Activated CD8-positive, alpha-beta T cell treated with anti-CD3 and anti-CD28 coated beads, Interleukin-2, amount 10 ng/mL, durations not matched to agents 7 days and 5 days (primary cell): ENCODE measurements around the gene DDX10. TPM values are rescaled to one million over a fixed set of nuclear protein-coding genes. Genes with fewer than 3 reads are reported as not detected.
A peak's percentile ranks its signal among the peaks of the same experiment; 100 is the strongest.
"Not testable (repeated sequence)": the region's sequence is repeated elsewhere in the genome, so short reads cannot be mapped to it uniquely, and the experiment has no call there.

Experiments used
- ATAC-seq: fragments of 150-1000 bp; cut with Tn5 transposase; one replicate; pipeline ENCODE4 v1.10.0; 2021; ENCODE audit warnings: moderate library complexity
- CTCF ChIA-PET: fragments of 350-600 bp; sonication (Branson Sonifier 250); formaldehyde crosslinking; loops from one replicate; lab custom pipeline; 2021; ENCODE audit warnings: antibody characterized with exemption; lab: Charles Lee
- POLR2A ChIA-PET: fragments of 350-600 bp; sonication (Branson Sonifier 250); formaldehyde crosslinking; loops from one replicate; lab custom pipeline; 2021; ENCODE audit warnings: antibody characterized with exemption; lab: Charles Lee
- DNase-seq: peaks from one replicate; pipeline ENCODE4 v3.0.0-alpha.2; 2020
- H3K27ac Mint-ChIP-seq: one replicate; pipeline ENCODE4 v1.8.0; 2021; ENCODE audit warnings: mild to moderate bottlenecking, mixed read lengths
- H3K27me3 Mint-ChIP-seq: one replicate; pipeline ENCODE4 v1.8.0; 2021; ENCODE audit warnings: low read depth, mixed read lengths
- H3K36me3 Mint-ChIP-seq: one replicate; pipeline ENCODE4 v1.8.0; 2021; ENCODE audit warnings: low read depth, mixed read lengths
- H3K4me1 Mint-ChIP-seq: one replicate; pipeline ENCODE4 v1.8.0; 2021; ENCODE audit warnings: low read depth, mixed read lengths
- H3K4me3 Mint-ChIP-seq: one replicate; pipeline ENCODE4 v1.8.0; 2021; ENCODE audit warnings: mild to moderate bottlenecking, mixed read lengths
- H3K9me3 Mint-ChIP-seq: one replicate; pipeline ENCODE4 v1.8.0; 2022; ENCODE audit warnings: mixed read lengths; ENCODE audit not compliant: insufficient read depth
- total RNA-seq, 2 experiments: library from RNA; stranded (reverse); gene quantifications; one replicate each; pipeline ENCODE4 v1.2.3, GENCODE V29; 2021

Gene DDX10
- total RNA-seq, 2 experiments from 2014 or later, result 26.3 to 31.6 TPM

DNA sequence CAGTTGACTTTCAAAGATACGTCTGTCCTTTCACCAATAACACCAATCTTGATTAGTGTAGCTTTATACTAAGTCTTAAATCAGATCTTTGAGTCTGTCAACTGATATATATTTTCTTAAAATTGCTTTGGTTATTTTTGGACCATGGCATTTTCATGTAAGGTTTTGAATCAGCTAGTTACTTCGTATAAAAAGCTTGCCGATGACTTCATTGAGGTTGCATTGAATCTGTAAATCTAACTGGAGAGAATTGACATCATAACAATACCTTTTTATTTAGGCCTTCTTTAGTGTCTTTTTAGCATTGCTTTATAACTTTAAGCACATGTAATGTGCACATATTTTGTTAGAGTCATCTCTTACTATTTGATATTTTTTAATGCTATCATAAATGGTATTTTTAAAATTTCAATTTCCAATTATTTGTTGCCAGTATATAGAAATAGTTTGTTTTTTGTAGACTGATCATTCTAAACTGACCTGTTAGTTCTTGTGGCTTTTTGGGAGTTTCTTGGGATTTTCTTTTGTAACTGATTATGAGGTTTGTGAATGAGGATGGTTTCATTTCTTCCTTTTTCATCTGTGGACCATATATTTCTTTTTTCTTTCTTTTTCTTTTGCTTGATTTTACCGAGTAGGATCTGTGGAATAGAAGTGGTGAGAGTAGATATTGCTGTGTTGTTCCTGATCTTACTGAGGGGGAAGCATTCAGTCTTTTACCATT lies 61.4 kb downstream of the DDX10 start:
- CTCF ChIA-PET, result interaction anchor here (1.5 kb wide), 1 partner anchor 9 kb away, joined by 5 read pairs; no protein-coding TSS in a partner anchor
- no peaks in the 10 kb centered on the region for H3K27me3 Mint-ChIP-seq
- H3K4me3 Mint-ChIP-seq, result no peak overlapping the region
- H3K9me3 Mint-ChIP-seq, result no peaks in the 10 kb centered on the region
- POLR2A ChIA-PET, result no interaction called here
- H3K36me3 Mint-ChIP-seq, result peaks cover 35% of the 10 kb centered on the region
- ATAC-seq (no peak), DNase-seq (no peak)
- no peak overlapping the region for H3K27ac Mint-ChIP-seq
- H3K4me1 Mint-ChIP-seq, result peaks cover 3% of the 10 kb centered on the region

DNA sequence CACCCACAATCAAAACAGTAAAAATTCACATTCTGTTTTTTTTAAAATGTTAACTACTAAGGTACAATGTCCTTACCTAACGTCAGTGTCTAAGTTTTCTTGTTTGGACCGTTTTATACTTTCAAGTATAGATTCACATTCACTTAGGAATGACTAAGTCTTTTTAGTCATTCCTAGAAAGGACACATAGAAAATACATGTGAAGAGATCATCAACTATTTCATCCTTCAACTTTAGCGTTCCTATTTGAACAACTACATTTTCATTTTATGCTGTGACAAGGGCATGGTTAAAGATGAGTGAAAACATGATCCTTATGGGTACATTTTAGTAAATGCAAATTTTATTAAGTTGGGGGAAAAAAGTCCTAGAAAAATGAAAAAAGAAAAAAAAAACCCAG lies 62.8 kb downstream of the DDX10 start:
- no peak overlapping the region for H3K27ac Mint-ChIP-seq
- no peak overlapping the region for H3K4me3 Mint-ChIP-seq
- no peaks in the 10 kb centered on the region for H3K27me3 Mint-ChIP-seq
- no peaks in the 10 kb centered on the region for H3K9me3 Mint-ChIP-seq
- ATAC-seq (no peak), DNase-seq (no peak)
- peaks cover 31% of the 10 kb centered on the region for H3K36me3 Mint-ChIP-seq
- H3K4me1 Mint-ChIP-seq, result peaks cover 7% of the 10 kb centered on the region
- CTCF ChIA-PET, result no interaction called here
- POLR2A ChIA-PET, result no interaction called here

GRCh38 chr11:108729227-108729871 lies 64.5 kb downstream of the DDX10 start:
- Mint-ChIP-seq H3K36me3 (peaks cover 26% of the 10 kb centered on the region), H3K27ac (no peak overlapping the region), H3K4me3 (no peak overlapping the region), H3K27me3 (no peaks in the 10 kb centered on the region), H3K9me3 (no peaks in the 10 kb centered on the region), H3K4me1 (peaks cover 20% of the 10 kb centered on the region)
- DNase-seq, result no peak
- ATAC-seq, result no peak
- ChIA-PET CTCF (no interaction called here), POLR2A (interaction anchor here (0.7 kb wide), 2 partner anchors 14 to 63 kb away, joined by 3 to 4 read pairs; no protein-coding TSS in a partner anchor)

- no peaks in the 10 kb centered on the region for H3K27me3 Mint-ChIP-seq
- no peak overlapping the region for H3K4me3 Mint-ChIP-seq
- ATAC-seq (no peak), DNase-seq (no peak)
- ChIA-PET POLR2A (interaction anchor here (0.6 kb wide), 1 partner anchor 607 kb away, joined by 3 read pairs; no protein-coding TSS in a partner anchor), CTCF (interaction anchor here (1.2 to 3.0 kb wide), 4 partner anchors 8 to 39 kb away, joined by 3 to 11 read pairs (median 4); no protein-coding TSS in a partner anchor)
- no peak overlapping the region for H3K27ac Mint-ChIP-seq
- no peaks in the 10 kb centered on the region for H3K9me3 Mint-ChIP-seq
- peaks cover 25% of the 10 kb centered on the region for H3K4me1 Mint-ChIP-seq
- peaks cover 24% of the 10 kb centered on the region for H3K36me3 Mint-ChIP-seq
Measured at GRCh38 chr11:108732395-108732794, 67.5 kb downstream of the DDX10 start.

- DNase-seq (peak; percentile 27), ATAC-seq (peak; percentile 63)
- Mint-ChIP-seq H3K36me3 (peaks cover 24% of the 10 kb centered on the region), H3K4me1 (peaks cover 25% of the 10 kb centered on the region), H3K4me3 (no peak overlapping the region), H3K27ac (peak overlapping the region; percentile 27), H3K27me3 (no peaks in the 10 kb centered on the region), H3K9me3 (no peaks in the 10 kb centered on the region)
- ChIA-PET POLR2A (interaction anchor here (1.5 kb wide), 1 partner anchor 9 kb away, joined by 5 read pairs; no protein-coding TSS in a partner anchor), CTCF (interaction anchor here (0.8 to 3.0 kb wide), 14 partner anchors 9 to 615 kb away, joined by 3 to 21 read pairs (median 4); no protein-coding TSS in a partner anchor)
Measured at GRCh38 chr11:108733479-108734116, 68.7 kb downstream of the DDX10 start.

DNA sequence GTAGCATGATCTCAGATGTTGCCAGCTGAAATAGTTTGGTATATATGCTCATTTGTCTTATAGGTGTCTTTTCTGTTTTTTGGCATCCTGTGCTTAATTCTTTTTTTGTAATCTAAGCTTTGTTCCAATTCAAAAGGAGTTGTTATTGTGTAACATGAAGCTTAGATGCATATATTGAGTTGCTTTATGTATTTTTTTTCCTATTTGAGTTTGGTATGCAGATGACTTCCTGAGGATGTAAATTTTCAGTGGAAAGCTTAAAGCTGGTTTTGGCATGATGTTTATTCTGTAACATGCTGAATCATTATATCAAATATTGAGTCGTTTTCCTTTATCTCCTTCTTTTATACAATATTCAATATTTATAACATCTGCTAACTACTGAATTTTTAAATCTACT lies 69.4 kb downstream of the DDX10 start:
- Mint-ChIP-seq H3K36me3 (peaks cover 22% of the 10 kb centered on the region), H3K27ac (no peak overlapping the region), H3K4me3 (no peak overlapping the region), H3K9me3 (no peaks in the 10 kb centered on the region), H3K4me1 (peaks cover 25% of the 10 kb centered on the region), H3K27me3 (no peaks in the 10 kb centered on the region)
- ATAC-seq (no peak), DNase-seq (no peak)
- POLR2A ChIA-PET, result interaction anchor here (1.5 kb wide), 1 partner anchor 10 kb away, joined by 5 read pairs; no protein-coding TSS in a partner anchor
- CTCF ChIA-PET, result interaction anchor here (0.8 to 3.0 kb wide), 14 partner anchors 8 to 211 kb away, joined by 3 to 21 read pairs (median 5); no protein-coding TSS in a partner anchor

DNA sequence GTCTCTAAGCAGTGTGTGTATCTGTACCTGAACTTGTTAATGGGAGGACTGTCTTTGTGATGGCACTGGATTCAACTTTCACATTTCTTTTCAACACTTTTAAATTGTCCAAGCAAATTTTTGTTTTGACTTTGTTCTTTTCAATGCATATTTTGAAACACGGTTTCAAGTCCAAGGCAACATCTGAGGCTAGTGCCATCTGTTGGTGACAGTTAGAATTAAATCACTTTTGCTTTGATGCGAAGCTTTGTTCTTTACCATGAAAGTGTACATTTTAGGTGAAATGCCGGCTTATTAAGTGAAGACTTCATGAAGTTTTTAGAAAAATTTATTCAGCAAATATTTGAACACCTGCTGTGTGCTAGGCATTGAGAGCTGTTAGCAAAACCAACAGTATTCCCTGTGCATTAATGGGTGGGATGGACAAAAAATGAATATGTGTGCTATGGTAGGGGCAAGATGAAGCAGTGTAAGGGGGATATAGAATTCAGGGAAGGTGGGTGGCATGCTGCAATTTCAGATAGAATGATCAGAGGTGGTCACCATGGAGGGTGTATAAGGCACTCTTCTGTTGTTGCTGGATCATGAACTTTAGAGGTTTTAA lies 70.2 kb downstream of the DDX10 start:
- Mint-ChIP-seq H3K36me3 (peaks cover 27% of the 10 kb centered on the region), H3K4me1 (peaks cover 25% of the 10 kb centered on the region), H3K27me3 (no peaks in the 10 kb centered on the region), H3K27ac (no peak overlapping the region), H3K4me3 (no peak overlapping the region), H3K9me3 (peaks cover 1% of the 10 kb centered on the region)
- ATAC-seq, result no peak
- POLR2A ChIA-PET, result no interaction called here
- CTCF ChIA-PET, result interaction anchor here (0.7 to 3.0 kb wide), 20 partner anchors 8 to 617 kb away, joined by 3 to 21 read pairs (median 4); no protein-coding TSS in a partner anchor
- no peak for DNase-seq

DNA sequence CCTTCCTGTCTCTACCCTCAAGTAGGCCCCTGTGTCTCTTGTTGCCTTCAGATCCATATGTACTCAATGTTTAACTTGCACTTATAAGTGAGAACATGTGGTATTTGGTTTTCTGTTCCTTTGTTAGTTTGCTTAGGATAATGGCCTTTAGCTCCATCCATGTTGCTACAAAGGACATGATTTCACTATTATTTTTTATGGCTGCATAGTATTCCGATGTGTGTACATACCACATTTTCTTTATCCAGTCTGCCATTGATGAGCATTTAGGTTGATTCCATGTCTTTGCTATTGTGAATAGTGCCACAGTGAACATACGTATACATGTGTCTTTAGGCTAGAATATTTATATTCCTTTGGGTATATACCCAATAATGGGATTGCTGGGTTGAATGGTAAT lies 75.3 kb downstream of the DDX10 start:
- peaks cover 16% of the 10 kb centered on the region for H3K9me3 Mint-ChIP-seq
- H3K4me1 Mint-ChIP-seq, CTCF ChIA-PET, DNase-seq, ATAC-seq, POLR2A ChIA-PET, H3K27me3 Mint-ChIP-seq, H3K27ac Mint-ChIP-seq, H3K4me3 Mint-ChIP-seq: not testable (repeated sequence)
- H3K36me3 Mint-ChIP-seq, result peaks cover 28% of the 10 kb centered on the region

DNA sequence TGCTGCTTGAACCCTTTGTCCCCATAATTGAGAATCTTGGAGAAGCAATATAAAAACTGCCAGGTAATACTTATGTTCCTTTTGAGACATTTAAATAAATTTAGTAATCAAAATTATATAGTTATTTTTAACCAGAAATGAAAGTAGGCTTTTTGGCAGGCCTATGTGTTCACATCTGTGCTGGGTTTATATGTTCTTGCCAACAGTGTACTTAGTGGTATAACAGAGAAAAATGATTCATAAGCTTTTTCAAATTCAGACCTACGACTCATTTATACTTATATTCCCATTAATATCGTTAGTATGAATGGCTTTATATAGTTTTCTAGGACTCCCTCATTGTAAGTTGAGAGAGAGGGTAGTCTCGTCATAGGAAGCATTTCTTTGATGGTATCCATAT lies 79.0 kb downstream of the DDX10 start:
- no peak for DNase-seq
- no peak overlapping the region for H3K4me3 Mint-ChIP-seq
- no peaks in the 10 kb centered on the region for H3K27me3 Mint-ChIP-seq
- H3K36me3 Mint-ChIP-seq, result peaks cover 23% of the 10 kb centered on the region
- no peak for ATAC-seq
- H3K27ac Mint-ChIP-seq, result no peak overlapping the region
- no peaks in the 10 kb centered on the region for H3K4me1 Mint-ChIP-seq
- ChIA-PET POLR2A (no interaction called here), CTCF (interaction anchor here (1.7 kb wide), 1 partner anchor 9 kb away, joined by 6 read pairs; no protein-coding TSS in a partner anchor)
- H3K9me3 Mint-ChIP-seq, result peaks cover 16% of the 10 kb centered on the region

DNA sequence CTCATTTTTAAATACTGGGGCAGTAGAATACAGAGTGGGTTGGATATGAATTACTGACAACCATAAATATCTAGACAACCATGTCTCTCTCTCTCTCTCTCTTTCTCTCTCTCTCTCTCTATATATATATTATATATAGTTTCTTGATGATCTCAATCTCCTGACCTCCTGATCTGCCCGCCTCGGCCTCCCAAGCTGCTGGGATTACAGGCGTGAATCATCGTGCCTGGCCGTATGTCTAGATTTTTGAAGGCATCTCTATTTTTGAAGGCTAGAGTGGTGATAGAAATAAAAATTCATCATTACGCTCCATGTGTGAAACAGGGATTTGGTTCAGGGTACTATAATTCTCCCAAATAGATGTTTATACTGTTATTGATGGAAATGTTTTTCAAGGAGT lies 84.1 kb downstream of the DDX10 start:
- H3K27me3 Mint-ChIP-seq, result no peaks in the 10 kb centered on the region
- peaks cover 10% of the 10 kb centered on the region for H3K4me1 Mint-ChIP-seq
- ATAC-seq (no peak), DNase-seq (no peak)
- CTCF ChIA-PET, result interaction anchor here (2.6 kb wide), 1 partner anchor 14 kb away, joined by 18 read pairs; no protein-coding TSS in a partner anchor
- POLR2A ChIA-PET, result no interaction called here
- peaks cover 2% of the 10 kb centered on the region for H3K36me3 Mint-ChIP-seq
- no peak overlapping the region for H3K4me3 Mint-ChIP-seq
- no peak overlapping the region for H3K27ac Mint-ChIP-seq
- H3K9me3 Mint-ChIP-seq, result no peaks in the 10 kb centered on the region

- peaks cover 10% of the 10 kb centered on the region for H3K4me1 Mint-ChIP-seq
- CTCF ChIA-PET, result no interaction called here
- H3K27ac Mint-ChIP-seq, result no peak overlapping the region
- POLR2A ChIA-PET, result interaction anchor here (0.6 kb wide), 1 partner anchor 171 kb away, joined by 3 read pairs; no protein-coding TSS in a partner anchor
- no peak for DNase-seq
- H3K4me3 Mint-ChIP-seq, result no peak overlapping the region
- H3K9me3 Mint-ChIP-seq, result no peaks in the 10 kb centered on the region
- peaks cover 2% of the 10 kb centered on the region for H3K36me3 Mint-ChIP-seq
- ATAC-seq, result no peak
- no peaks in the 10 kb centered on the region for H3K27me3 Mint-ChIP-seq
Measured at GRCh38 chr11:108751444-108751843, 86.6 kb downstream of the DDX10 start.
